GM12878 (cell line): ENCODE data around the gene WNT9B. TPM values are rescaled to one million over a fixed set of nuclear protein-coding genes. Genes with fewer than 3 reads are reported as not detected.
A peak's percentile ranks its signal among the peaks of the same experiment; 100 is the strongest.

Experiments
- ATAC-seq: fragments of 200-7000 bp; cut with Tn5 transposase; 3 replicates; pipeline ENCODE4 v1.9.1; 2020; ENCODE audit warnings: mild to moderate bottlenecking, moderate library complexity
- BruUV-seq: library from RNA; stranded (reverse); fragments of 400-500 nt; replicated peaks from 2 replicates; lab custom pipeline; 2021; lab: Mats Ljungman, UMichigan
- CTCF ChIA-PET: fragments of 300-600 bp; sonication (Branson Sonifier 250); formaldehyde crosslinking; extraction: SDS; loops from one replicate; lab custom pipeline; 2021; ENCODE audit warnings: inconsistent platforms; lab: Yijun Ruan, JAX
- POLR2A ChIA-PET: fragments of 350-600 bp; formaldehyde crosslinking; extraction: SDS; loops from one replicate; lab custom pipeline; 2021; ENCODE audit warnings: inconsistent platforms; lab: Charles Lee
- RAD21 ChIA-PET: fragments of 300-600 bp; sonication (Branson Sonifier 250); formaldehyde crosslinking; loops from one replicate; lab custom pipeline; 2023; ENCODE audit warnings: antibody characterized with exemption; ENCODE audit not compliant: unreplicated experiment; lab: Charles Lee
- SMC1A ChIA-PET: fragments of 300-600 bp; sonication (Branson Sonifier 250); formaldehyde crosslinking; loops from one replicate; lab custom pipeline; 2023; ENCODE audit not compliant: unreplicated experiment, uncharacterized antibody; lab: Charles Lee
- DNase-seq: peaks from one replicate; pipeline ENCODE4 v3.0.0-alpha.2; 2011; ENCODE audit warnings: low read depth, low spot score
- FAIRE-seq: peaks from 3 replicates; lab custom pipeline; 2011; peaks lifted over from hg19 to GRCh38; lab: Jason Lieb, UNC
- H2AFZ ChIP-seq: 2 replicates; pipeline ENCODE4 v1.6.0; 2011; ENCODE audit warnings: low read depth, low read length, control low read depth; ENCODE audit not compliant: control insufficient read depth
- H3K27ac ChIP-seq: 2 replicates; pipeline ENCODE4 v1.5.1; 2011; ENCODE audit warnings: control low read depth; ENCODE audit not compliant: control insufficient read depth, insufficient read depth
- H3K27me3 ChIP-seq, 2 experiments: replicated peaks in 1 of 2; 2 replicates each; pipeline versions ENCODE4 v1.6.0 to v1.6.1; 2011; ENCODE audit warnings: low read length in 1 of 2; ENCODE audit not compliant: control insufficient read depth in 2 of 2, insufficient read depth in 2 of 2
- H3K36me3 ChIP-seq, 2 experiments: 2 replicates each; pipeline ENCODE4 v1.5.1; 2011; ENCODE audit warnings: low read length in 1 of 2; ENCODE audit not compliant: control insufficient read depth in 2 of 2, insufficient read depth in 2 of 2
- H3K4me1 ChIP-seq: 2 replicates; pipeline ENCODE4 v1.6.1; 2011; ENCODE audit warnings: mild to moderate bottlenecking, low read length, moderate library complexity, mixed read lengths; ENCODE audit not compliant: control insufficient read depth, insufficient read depth
- H3K4me2 ChIP-seq: 2 replicates; pipeline ENCODE4 v1.6.0; 2011; ENCODE audit warnings: control low read depth; ENCODE audit not compliant: control insufficient read depth, insufficient read depth
- H3K4me3 ChIP-seq: fragments of 200-600 bp; sonication (generic); 2 replicates; pipeline ENCODE4 v1.5.1; 2016
- H3K79me2 ChIP-seq: 2 replicates; pipeline ENCODE4 v1.6.0; 2011; ENCODE audit warnings: low read length; ENCODE audit not compliant: control insufficient read depth, insufficient read depth
- H3K9ac ChIP-seq: 2 replicates; pipeline ENCODE4 v1.8.0; 2011; ENCODE audit warnings: low read length, control low read depth, mixed read lengths; ENCODE audit not compliant: control insufficient read depth, insufficient read depth
- H3K9me3 ChIP-seq: replicated peaks from 3 replicates; pipeline ENCODE4 v1.5.1; 2011; ENCODE audit warnings: mild to moderate bottlenecking, low read length; ENCODE audit not compliant: control insufficient read depth, insufficient read depth
- H4K20me1 ChIP-seq: 2 replicates; pipeline ENCODE4 v1.6.0; 2011; ENCODE audit not compliant: control insufficient read depth, insufficient read depth
- CEBPZ ChIP-seq: fragments of 150-350 bp; IDR thresholded peaks from 2 replicates; pipeline ENCODE4 v1.6.1; 2016; ENCODE audit warnings: low read depth, low read length
- POLR2A ChIP-seq: IDR thresholded peaks from 2 replicates; pipeline ENCODE4 v1.6.1; 2011; ENCODE audit warnings: low read depth, mild to moderate bottlenecking, low read length
- TARDBP ChIP-seq: IDR thresholded peaks from 2 replicates; pipeline ENCODE4 v1.6.1; 2016; ENCODE audit warnings: borderline replicate concordance
- YBX1 ChIP-seq: fragments of 450-650 bp; IDR thresholded peaks from 2 replicates; pipeline ENCODE4 v1.6.1; 2016; ENCODE audit warnings: antibody characterized with exemption
- WGBS: methylation state at CpG from one replicate; pipeline ENCODE4 v1.1.6; 2016; ENCODE audit warnings: low lambda C conversion rate; ENCODE audit not compliant: insufficient replicate concordance, insufficient coverage; ENCODE audit errors: missing lambda C conversion rate; 5-methylcytosine and 5-hydroxymethylcytosine counted together
- in situ Hi-C: fragments of 300-500 bp; cut with MboI; formaldehyde crosslinking; loops from 9 replicates; pipeline ENCODE4 v1.14.3; 2018; ENCODE audit warnings: mixed read lengths
- intact Hi-C: fragments of 100-400 bp; cut with micrococcal nuclease; formaldehyde crosslinking; loops from one replicate; pipeline ENCODE4 v1.14.2; 2022; ENCODE audit not compliant: unreplicated experiment
- polyA plus RNA-seq, 11 experiments: library from polyadenylated mRNA; depleted of rRNA in 4 of 11; unstranded in 6 of 11; stranded (reverse) in 5 of 11; fragments of >200 nt; fragmentation: Nextera tagmentation in 4 of 11; fragmentation: Illumina TruSeq in 1 of 11; extraction: Ambion mirVana in 4 of 11; extraction: Trizol in 1 of 11; gene quantifications; 1 replicate in 1 of 11; 2 replicates in 10 of 11; pipeline versions ENCODE4 v1.2.1 to v1.2.3, GENCODE V29; 2011 to 2016; ENCODE audit warnings: inconsistent platforms in 2 of 11, missing spikeins in 2 of 11, low read depth in 1 of 11
- total RNA-seq, 4 experiments: library from RNA; depleted of rRNA in 3 of 4; stranded (reverse); fragments of >200 nt in 3 of 4; fragmentation: Illumina TruSeq in 1 of 4; extraction: Trizol in 1 of 4; gene quantifications; 2 replicates each; pipeline versions ENCODE4 v1.2.1 to v1.2.3, GENCODE V29; 2013 to 2021
- TF ChIP-seq, protein P1 (sequence below): fragments of 450-650 bp; IDR thresholded peaks from 2 replicates; pipeline ENCODE4 v1.6.1; 2017; ENCODE audit warnings: mild to moderate bottlenecking

WNT9B gene
- total and polyA plus RNA-seq, 10 of the 15 experiments (the other 5 are each of a cell fraction or from before 2014, with no cell fraction given) = not detected

GRCh38 chr17:46931596-46931995, 80.2 kb downstream of the WNT9B start:
- no peak overlapping the region for H2AFZ ChIP-seq
- no peak for DNase-seq
- POLR2A ChIA-PET = no interaction called here
- 79% methylated on average over 4 of the region's 4 CpGs for WGBS
- no peak overlapping the region for H3K4me3 ChIP-seq
- H3K27ac ChIP-seq = no peak overlapping the region
- H3K4me2 ChIP-seq = no peak overlapping the region
- intact Hi-C loops (no loop called here), in situ Hi-C loops (no loop called here)
- H3K9me3 ChIP-seq = no peaks in the 10 kb centered on the region
- peaks cover 23% of the 10 kb centered on the region for H3K79me2 ChIP-seq
- no peak for ATAC-seq
- H3K36me3 ChIP-seq = peaks cover 24 to 50% of the 10 kb centered on the region in 2 experiments
- no peaks in the 10 kb centered on the region for H3K27me3 ChIP-seq
- H3K4me1 ChIP-seq = no peaks in the 10 kb centered on the region
- FAIRE-seq = no peak
- no peak for TF ChIP-seq YBX1
- TF ChIP-seq, protein P1, sequence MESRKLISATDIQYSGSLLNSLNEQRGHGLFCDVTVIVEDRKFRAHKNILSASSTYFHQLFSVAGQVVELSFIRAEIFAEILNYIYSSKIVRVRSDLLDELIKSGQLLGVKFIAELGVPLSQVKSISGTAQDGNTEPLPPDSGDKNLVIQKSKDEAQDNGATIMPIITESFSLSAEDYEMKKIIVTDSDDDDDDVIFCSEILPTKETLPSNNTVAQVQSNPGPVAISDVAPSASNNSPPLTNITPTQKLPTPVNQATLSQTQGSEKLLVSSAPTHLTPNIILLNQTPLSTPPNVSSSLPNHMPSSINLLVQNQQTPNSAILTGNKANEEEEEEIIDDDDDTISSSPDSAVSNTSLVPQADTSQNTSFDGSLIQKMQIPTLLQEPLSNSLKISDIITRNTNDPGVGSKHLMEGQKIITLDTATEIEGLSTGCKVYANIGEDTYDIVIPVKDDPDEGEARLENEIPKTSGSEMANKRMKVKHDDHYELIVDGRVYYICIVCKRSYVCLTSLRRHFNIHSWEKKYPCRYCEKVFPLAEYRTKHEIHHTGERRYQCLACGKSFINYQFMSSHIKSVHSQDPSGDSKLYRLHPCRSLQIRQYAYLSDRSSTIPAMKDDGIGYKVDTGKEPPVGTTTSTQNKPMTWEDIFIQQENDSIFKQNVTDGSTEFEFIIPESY = no peak
- TF ChIP-seq, all 136 proteins: peak for 0
- CTCF ChIA-PET = no interaction called here
- RAD21 ChIA-PET = no interaction called here
- no TSS peak for BruUV-seq
- SMC1A ChIA-PET = no interaction called here
- Histone ChIP-seq H4K20me1 (peaks cover 4% of the 10 kb centered on the region), H3K9ac (no peak overlapping the region)

DNA sequence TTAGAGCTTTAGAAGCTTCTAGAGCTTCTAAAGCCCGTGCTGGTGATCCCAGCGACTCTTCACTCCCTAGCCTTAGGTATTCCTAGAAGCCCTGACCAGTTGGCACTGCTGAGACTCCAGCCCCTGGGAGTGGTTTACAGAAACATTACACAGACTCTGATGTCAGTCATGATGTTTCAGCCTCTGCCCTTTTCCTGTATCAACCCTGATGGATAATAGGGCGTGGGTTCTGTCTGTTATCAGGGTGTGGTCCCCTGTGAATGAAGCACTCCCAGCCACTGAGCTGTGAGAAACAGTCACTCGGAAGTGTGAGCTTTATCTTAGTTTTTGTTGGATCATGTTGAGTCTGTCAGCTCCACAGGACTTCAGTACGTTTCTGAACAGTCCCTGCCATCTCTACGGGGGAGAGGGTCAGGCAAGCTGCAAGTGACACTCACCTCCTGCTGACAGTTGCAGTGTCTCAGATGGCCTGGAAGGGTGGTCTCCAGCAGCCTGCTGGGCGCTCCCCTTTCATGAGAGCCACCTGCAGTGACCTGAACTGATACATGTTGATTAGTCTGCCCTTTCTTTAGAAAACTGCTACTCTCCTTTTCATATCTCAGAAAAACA, 84.4 kb downstream of the WNT9B start:
- Histone ChIP-seq H3K27me3 (no peaks in the 10 kb centered on the region), H3K4me1 (no peaks in the 10 kb centered on the region), H2AFZ (no peak overlapping the region), H4K20me1 (0 out of 2 replicates have a peak, but pooled peaks cover 3% of the 10 kb centered on the region), H3K4me3 (no peak overlapping the region), H3K9me3 (no peaks in the 10 kb centered on the region), H3K4me2 (no peak overlapping the region), H3K9ac (no peak overlapping the region), H3K36me3 (peaks cover 38 to 40% of the 10 kb centered on the region in 2 experiments), H3K79me2 (no peaks in the 10 kb centered on the region), H3K27ac (no peak overlapping the region)
- in situ Hi-C loops = no loop called here
- FAIRE-seq (no peak), DNase-seq (no peak), ATAC-seq (no peak)
- 90% methylated on average over 7 of the region's 7 CpGs for WGBS
- RAD21 ChIA-PET = no interaction called here
- CTCF ChIA-PET = interaction anchor here (0.7 kb wide), 1 partner anchor 10 kb away, joined by 3 read pairs; no protein-coding TSS in a partner anchor
- intact Hi-C loops = no loop called here
- no TSS peak for BruUV-seq
- TF ChIP-seq CEBPZ = no peak
- peak; percentile 17; the same call in 1 of the 2 replicates for TF ChIP-seq POLR2A
- TF ChIP-seq TARDBP = no peak
- SMC1A ChIA-PET = no interaction called here
- POLR2A ChIA-PET = no interaction called here
